IPS-NIHi7 (cell line): ENCODE measurements around the gene PRPF6.
A peak's percentile ranks its signal among the peaks of the same experiment; 100 is the strongest.
"Not testable (repeated sequence)": the region's sequence is repeated elsewhere in the genome, so short reads cannot be mapped to it uniquely, and the experiment has no call there.

Experiments
- DNase-seq: peaks from one replicate; pipeline ENCODE4 v3.0.0; 2012; ENCODE audit warnings: mixed read lengths; ENCODE audit errors: extremely low spot score

The PRPF6 gene

DNA sequence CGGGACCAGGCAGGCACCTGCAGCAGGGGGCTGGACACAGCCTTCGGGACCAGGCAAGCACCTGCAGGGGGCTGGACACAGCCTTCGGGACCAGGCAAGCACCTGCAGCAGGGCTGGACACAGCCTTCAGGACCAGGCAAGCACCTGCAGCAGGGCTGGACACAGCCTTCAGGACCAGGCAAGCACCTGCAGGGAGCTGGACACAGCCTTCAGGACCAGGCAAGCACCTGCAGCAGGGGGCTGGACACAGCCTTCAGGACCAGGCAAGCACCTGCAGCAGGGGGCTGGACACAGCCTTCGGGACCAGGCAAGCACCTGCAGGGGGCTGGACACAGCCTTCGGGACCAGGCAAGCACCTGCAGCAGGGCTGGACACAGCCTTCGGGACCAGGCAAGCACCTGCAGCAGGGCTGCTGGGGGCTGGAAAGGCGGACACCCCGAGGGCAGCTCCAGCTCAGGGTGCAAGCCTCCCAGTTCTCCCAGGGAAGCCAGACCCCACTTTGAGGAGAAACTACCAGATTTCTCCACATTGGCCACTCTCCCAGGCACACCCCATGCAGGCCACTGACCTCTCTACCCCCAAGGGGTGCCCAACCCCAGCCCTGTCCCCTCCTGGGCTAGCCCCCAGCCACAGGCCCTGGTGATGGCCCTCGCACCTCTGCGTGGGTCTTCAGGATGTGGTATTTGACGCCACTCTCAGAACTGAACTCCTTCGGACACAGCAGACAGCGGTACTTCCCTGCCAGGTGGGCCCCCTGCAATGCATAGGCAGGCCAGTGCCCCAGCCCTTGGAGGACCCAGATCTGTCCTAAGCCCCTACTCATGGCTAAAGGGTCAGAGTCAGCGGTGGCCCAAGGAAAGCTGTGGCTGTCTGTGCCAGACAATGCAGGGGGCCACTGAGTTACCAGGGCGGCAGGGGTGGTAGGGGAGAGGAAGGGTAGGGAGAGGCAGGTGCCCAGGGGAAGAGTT is 20.0 kb upstream of the PRPF6 start:
- not testable (repeated sequence) for DNase-seq

DNA sequence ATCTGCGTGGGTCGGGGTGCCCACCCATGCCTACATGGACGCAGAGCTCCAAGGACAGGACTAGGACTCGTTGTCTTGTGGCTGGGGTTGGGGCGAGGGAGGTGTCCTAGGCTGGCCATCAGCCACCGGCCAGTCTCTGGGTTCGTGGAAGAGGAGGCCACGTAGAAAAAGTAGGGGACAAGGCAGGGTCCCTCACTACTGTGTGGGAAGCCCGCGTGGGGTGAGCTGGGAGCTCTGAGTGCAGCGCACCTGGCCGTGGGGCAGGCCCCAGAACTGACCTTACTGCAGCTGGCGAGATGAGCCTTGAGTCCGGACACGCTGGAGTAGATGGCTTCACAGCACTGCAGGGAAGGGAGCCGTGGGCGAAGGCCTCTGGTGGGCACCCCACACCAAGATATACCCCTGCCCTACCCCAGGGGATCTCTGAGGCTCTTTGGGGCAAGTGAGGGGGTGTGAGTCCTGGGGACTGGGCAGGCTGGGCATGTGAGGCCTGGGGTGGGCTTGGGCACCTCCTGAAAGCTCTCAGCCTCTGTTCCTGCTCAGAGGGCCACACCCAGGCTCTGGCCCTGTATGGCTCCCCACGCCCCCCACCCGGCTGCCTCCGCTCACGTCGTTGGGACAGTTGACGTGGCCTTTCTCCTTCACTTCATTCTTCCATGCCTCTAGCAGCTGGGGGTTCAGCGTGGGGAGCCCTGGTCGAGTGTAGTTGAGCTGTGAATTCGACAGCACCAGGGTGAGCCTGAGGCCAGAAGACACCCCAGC is 19.1 kb upstream of the PRPF6 start:
- DNase-seq: no peak

DNA sequence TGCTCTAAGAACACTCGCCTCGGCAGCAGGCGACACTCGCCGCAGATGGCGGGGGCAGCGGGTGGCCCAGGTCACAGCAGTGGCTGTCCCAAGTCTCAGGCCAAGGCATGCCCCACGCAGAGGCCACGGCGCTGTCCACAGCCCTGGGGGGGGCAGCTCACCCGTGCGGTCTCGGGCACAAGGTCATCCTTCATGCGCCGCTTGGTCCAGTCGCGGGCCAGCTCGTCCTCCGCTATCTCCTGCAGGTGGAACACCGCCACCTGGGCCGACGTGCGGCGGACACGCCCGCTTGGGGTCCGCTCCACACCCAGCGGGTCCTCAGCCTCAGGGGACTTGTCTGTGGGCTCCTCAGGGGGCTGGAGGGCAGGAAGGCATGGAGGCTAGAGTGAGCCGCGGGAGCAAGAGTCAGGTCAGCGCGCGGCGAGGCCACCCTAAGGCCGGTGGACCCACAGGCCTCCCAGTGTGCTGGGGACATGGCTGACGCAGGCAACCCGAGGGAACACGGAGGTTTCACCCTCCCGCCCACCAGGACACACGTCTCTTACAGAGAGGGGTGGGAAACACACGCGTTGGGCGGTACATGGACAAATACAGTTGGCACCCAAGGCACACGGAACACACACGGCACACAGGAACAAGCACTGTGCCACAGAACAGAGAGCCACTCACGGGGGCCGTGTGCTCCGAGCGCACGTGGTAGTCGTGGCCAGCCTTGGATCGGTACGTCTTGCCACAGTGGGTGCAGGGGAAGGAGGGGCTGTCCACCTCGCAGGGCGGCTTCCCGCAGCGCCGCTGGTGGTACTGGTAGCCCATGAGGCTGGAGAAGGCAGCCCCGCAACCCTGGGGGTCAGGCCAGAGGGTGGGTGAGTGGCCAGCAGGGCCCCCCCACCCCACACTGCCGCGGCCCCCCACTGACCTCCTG is 18.2 kb upstream of the PRPF6 start:
- DNase-seq: no peak

DNA sequence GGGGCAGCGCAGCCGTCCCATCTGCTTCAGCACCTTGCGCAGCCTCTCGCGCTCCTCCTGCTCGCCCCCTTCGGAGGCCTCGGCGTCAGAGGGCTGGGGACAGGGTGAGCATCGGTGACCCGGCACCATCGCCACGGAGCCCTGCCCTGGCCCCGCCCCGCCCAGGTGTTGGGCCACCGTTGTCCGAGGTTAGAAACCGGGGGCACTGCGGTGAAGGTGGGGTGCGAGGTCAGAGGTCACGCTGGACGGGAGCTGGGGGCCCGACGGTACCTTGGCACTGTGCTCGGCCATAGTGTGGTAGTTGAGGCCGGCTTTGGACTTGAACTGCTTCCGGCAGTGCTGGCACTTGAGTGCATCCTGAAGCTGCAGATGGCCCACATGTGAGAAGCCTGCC is 17.6 kb upstream of the PRPF6 start:
- DNase-seq: no peak

DNA sequence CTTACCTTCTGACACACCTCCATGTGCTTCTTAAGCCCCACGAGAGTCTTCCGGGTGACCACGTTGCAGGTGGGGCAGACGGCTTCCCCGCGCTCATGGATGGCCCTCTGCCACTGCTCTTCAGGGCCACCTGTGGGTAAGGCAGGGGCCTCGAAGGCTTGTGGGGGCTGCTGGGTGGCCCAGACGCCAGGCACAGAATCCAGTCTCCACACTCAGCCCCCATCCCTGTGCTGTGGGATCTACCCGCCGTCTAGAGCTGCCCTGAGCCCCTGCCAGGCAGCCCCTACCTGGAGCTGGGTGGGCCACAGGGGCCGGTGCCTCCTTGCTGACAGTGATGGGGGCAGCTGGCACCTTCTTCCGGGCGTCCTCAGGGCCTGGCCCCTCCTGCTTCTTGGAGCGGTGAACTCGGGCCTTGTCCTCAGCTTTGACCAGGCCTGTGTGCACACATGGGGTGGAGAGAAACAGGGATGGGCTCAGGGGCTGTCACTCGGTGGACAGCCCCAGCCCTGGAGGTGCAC is 17.1 kb upstream of the PRPF6 start:
- no peak for DNase-seq

DNA sequence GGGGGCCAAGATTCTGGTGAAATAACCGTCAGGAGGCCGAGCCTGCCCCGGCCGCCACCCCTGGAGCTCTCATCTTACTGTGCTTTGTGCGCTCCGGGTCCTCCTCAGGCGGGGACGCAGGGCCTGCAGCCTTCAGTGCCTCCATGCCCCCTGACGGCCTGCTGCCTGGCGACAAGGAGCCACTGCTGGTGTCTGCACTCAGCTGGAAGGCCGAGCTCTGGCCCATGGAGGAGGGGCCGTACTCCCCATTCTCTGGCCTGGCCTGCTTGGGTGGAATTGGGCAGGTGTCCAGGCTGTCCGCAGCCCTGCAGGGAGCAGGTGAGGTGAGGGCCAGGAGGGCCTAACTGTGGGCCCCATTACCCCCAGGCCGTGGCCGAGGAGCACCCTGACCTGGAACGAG is 16.5 kb upstream of the PRPF6 start:
- DNase-seq: no peak

DNA sequence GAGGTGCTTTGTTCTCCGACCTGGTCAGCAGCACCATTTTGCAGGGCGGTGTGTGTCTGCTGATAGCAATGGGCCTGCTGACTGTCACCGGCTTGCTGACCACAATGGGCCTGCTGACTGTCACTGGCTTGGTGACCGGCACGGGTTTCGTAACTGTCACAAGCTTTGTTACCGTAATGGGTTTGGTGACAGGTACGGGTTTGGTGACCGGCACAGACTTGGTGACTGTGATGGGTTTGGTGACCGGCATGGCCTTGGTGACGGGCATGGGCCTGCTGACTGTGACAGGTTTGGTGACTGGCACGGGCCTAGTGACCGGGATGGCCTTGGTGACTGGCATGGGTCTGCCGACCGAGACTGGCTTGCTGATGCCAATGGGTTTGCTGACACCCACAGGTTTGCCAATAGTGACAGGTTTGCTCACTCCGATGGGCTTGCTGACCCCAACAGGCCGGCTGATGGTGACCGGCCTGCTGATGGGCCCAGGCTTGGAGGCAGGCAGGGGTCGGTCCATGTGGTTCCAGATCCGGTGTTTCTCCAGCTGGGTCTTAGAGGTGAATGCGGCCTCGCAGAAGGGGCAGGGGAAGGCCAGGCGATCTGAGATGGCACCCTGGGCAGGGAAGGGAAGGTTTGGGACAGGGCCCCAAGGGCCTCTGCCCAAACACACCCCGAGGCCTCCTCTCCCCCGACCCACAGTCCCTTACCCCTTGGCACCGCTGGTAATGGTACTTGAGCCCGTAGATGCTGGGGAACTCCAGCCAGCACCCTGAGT is 14.6 kb upstream of the PRPF6 start:
- DNase-seq: no peak

DNA sequence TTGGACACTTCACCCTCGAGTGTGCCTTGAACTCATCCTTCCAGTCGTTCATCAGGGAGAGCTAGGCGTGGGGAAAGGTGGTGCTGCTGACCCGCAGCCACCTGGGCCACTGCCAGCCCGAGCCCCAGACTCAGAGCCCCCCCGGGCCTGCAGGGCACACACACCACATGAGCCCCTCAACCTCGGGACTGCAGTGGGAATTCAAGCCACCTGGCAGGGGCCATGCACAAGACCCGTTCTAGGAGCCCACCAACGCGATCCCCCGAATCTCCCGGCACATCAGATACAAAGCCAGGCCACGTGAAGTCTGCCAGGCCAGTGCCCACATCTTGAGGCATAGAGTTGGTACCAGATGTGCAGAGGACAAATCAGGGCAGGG is 14.0 kb upstream of the PRPF6 start:
- no peak for DNase-seq

DNA sequence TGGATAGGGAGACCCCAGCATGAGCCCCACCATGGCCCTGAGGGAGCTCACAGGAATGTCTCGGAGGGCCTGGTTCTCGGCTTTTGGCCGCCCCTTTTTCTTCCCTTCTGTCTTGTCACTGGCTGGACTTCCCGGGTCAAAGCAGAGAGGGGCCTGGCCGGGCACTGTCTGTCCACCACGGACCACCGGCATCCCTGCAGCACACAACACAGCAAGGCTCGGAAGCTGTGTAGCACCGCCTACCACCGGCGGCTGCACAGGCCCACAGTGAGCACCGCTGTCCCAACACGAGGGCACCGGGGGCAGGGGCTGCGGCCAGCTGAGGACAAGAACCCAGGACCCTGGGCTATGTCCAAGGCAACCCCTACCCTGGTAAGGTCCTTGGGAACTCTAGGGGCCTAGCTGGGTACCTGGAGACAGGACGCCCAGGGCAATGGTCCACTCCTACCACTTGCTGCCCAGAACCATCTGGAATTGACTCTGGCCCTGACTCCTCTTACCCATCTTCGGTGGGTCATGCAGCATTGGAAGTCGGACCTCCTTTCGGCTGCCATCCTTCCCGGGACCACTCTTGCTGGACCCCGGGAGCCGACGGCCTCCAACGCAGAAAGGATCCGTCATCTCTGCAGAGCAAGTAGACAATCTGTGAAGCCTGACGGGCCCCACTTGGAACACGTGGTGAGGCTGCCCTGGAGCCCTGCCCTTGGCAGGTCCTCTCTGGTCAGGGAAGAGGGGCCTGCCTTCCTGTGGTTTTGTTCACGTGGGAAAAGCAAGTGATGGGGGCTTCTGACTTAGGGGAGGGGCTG is 13.4 kb upstream of the PRPF6 start:
- DNase-seq: no peak

DNA sequence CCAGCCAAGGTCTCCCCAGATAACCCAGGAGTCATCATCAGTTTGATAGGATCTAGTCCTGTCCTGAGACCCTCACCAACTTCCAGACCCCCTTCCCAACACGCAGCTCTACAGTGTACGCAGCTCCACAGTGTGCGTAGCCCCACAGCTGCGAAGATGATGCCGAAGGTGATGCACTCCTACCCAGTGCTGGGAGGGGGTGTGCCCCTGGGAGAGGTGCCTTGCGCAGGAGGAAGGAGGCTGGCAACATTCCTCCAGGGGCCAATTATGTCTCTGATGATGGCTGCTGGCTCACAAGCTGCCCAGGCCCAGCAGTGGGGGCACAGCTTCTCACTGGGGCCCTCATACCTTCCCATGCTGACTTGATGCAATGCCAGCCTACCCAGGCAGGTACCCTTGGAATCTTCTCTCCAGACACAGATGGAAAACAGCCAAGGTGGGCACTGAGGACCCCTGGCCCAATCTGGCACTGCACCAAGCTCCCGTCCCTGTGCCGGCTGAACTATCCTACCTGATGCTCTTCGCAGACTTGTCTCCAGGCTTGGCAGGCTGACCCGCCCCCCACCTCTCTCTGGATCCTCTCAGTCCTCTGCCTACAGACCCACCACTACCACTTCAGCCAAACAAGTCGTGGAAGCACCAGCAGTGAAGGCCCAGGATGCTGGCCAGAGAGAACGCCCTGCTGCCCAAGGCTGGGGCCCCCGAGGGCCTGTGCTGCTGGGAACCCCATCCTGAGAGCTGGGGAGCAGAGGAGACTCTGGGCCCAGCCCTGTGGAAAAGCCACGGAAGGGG is 12.6 kb upstream of the PRPF6 start:
- no peak for DNase-seq

DNA sequence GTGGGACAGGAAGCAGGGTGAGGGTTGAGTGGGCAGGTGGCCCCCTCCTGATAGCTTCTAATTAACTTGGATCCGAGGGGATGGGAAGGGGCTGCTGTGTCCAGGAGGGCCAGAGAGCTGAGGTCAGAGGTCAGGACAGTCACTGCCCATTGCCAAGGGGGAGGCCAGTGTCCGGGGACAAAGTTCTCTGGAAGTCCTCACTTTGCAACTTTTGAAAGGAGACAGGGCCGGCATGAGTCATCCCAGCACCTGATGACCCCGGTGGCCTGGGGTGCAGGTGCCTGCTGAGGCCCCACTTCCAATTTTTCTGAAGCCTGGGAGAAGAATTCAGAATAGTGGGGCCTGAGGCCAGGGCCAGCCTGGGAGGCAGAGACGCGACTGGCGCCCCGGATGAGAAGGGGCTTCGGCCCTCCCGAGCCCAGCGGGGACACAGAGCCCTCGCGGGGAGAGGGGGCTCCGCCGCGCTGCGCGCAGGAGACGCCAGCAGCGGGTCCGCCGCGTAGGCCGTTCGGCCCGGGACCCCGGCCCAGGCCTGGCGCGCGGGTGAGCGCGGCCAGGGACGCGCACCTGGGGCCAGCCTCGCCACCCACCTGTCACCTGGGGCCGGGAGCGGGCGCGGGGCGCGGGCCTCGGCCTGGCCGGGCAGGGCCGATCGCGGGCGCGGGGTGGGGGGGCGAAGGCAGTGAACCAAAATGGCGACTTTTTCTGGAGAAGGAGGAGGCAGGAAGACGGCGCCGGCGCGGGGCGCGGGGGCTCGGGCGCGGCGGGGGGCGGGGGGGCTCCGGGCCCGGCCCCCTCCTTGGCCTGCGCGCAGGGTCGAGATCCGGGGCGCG is 11.8 kb upstream of the PRPF6 start:
- peak; percentile 35 for DNase-seq

DNA sequence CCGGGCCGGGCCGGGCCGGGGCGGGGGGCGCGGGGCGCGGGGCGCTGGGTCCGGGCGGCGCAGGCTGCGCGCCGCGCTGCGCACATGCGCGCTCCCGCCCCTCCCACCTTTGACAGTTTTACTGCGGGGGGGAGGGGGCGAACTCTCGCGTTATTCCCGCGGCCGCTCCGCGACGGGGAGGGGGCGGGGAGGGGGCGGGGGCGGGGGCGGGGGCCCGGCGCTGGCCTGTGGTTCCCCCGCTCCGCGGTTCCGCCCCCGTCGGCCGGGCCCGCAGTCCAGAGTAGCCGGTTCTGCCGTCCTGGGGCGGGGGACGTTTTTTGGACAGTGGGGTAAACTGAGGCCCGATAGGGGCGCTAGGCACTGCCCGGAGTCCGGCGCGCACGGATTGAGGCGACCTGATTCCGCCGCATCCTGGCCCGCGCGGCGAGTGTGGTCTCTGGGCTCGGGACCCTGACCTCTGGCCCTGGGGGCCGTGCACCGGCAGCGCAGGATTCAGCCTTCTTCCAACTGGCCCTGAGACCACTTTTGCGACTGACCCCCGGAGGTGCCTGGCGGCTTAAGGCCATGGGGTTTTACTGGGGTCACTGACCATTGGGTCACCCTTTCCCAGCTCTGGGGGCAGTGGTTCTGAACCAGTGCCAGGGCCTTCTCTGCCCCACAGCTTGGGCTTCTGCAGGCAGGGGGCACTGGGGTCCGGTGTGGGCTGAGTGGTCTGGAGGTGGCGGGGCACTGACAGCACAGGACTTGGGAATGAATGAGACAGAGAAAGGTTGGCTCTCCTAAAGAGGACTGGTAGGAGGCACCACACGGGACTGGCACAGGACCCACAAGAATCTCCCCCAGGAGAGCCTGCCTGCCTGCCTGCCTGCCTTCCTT is 10.9 kb upstream of the PRPF6 start, which contains the start of gene ZNF512B:
ZNF512B (minus strand) TSS at position 93 of the 876 bp plus-strand sequence. CDS start 1,980 bp downstream, outside the sequence.
- peak; percentile 85 for DNase-seq

DNA sequence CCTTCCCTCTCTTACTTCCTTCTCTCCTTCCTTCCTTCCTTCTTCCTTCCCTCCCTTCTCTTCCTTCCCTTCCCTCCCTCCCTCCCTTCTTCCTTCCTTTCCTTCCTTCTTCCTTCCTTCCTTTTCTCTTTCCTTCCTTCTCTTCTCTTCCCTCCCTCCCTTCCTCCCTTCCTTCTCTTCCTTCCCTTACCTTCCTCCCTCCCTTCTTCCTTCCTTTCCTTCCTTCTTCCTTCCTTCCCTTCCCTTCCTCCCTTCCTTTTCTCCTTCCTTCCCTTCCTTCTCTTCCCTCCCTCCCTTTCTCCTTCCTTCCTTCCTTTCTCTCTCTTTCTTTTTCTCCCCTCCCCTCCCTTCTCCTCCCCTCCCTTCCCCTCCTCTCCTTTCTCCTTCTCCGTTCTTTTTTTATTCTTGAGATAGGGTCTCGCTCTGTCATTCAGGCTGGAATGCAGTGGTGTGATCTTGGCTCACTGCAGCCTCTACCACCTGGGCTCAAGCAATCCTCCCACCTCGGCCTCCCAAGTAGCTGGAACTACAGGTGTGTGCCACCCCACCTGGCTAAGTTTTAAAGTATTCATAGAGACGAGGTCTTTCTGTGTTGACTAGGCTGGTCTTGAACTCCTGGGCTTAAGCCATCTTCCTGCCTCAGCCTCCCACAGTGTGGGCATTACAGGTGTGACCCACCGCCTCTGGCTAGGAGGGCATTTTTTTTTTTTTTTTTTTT is 10.1 kb upstream of the PRPF6 start:
- no peak for DNase-seq

DNA sequence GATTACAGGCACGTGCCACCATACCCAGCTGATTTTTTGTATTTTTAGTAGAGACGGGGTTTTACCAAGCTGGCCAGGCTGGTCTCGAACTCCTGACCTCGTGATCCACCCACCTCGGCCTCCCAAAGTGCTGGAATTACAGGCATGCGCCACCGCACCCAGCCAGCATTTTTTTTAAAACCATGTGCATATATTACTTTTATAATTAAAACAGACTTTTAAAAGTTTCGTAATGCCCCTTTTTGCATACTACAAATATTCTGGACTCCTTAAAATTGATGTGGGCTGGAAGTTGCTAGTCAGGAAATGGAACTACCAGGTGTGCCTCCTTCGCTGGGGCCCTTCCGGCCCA is 9.0 kb upstream of the PRPF6 start:
- not testable (repeated sequence) for DNase-seq

DNA sequence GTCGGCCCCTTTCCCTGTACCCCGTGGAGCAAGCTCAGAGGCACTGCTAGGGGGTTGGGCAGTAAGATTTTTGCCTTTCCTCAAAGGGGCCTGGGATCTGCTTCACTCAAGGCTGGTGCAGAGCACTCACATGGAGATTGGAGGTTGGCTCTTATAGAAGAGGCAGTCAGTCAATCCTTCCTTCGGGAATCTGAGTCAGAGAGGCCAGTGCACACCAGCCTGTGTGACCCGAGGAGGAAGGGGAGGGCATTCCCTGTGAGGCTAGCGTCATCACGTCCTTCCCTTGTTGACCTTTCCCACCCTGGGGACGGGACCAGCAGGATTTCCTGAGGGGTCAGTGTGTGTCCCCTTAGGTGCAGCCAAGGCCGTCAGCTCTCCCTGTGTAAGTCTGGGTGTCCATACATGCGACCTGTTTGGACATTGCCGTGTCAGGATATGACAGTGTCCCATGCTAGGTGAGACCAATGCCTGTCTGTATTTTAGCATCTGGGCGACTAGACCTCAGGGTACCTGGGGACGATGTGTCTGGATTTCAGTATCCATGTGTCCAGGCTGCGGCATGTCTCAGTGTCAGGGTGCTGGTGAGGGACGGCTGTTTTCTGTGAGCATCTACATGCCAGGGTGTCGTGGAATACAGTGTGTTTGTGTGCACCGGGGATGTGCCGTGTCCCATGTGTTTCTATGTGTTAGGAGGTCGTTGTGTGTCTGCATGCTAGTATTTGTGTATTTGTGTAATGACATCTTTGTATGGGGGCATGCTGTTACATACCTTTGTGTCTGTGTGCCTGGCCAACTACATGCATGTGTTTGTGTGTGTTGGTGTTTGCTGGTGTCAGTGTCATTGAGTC is 8.4 kb upstream of the PRPF6 start:
- no peak for DNase-seq

DNA sequence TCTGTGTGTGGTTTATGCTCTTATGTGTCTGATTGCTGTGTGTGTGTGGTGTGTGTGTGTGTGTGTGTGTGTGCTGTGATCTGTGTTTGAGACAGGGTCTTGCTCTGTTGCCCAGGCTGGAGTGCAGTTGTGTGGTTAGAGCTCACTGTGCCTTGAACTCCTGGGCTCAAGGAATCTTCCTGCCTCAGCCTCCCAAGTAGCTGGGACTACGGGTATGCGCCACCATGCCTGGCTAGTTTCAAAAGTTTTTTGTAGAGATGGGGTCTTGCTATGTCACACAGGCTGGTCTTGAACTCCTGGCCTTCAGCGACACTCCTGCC is 7.8 kb upstream of the PRPF6 start:
- DNase-seq: no peak
